ENCODE data around the gene KRT38. TPM values are rescaled to one million over a fixed set of nuclear protein-coding genes. Genes with fewer than 3 reads are reported as not detected.

KRT38 gene
- total RNA-seq, 4 donors from 2014 or later: not detected

GRCh38 chr17:41407226-41407625, 33.6 kb downstream of the KRT38 start:
- no peak for TF ChIP-seq CTCF (IDR thresholded peaks at IDR 0.05; ENCODE audit: low read depth)

- no peak for TF ChIP-seq CTCF (IDR thresholded peaks at IDR 0.05; ENCODE audit: low read depth)
Measured at GRCh38 chr17:41406205-41406604, 34.6 kb downstream of the KRT38 start.

- no peak for TF ChIP-seq CTCF (IDR thresholded peaks at IDR 0.05; ENCODE audit: low read depth)
Measured at GRCh38 chr17:41404024-41404671, 36.6 kb downstream of the KRT38 start.

DNA sequence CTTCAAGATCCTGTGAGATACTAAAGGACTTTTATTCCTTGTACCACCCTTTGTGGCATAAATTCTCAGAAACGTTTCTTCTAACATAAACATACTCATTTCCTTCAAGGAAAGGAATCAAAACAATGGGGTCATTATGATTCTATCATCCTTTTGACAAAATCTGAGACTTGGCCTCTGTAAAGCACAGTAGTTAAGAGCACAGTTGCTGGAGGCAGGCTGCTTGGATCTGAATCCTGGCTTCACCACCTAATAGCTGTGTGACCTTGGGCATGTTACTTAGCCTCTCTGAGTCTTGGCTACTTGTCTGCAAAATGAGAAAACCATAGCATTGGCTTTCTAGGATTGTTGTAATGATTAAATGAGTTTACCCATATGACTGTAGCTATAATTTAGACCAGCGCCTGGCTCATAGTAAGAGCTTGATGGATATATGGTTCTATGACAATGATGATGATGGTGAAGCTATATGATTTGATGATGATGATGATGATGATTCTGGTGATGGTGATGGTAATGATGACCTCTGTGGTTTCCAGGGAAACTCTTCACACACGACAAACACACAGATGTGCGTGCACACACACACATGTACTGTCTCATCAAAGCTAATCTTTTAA, 37.3 kb downstream of the KRT38 start:
- TF ChIP-seq CTCF (IDR thresholded peaks at IDR 0.05; ENCODE audit: low read depth): no peak

GRCh38 chr17:41402161-41402560, 38.6 kb downstream of the KRT38 start:
- no peak for TF ChIP-seq CTCF (IDR thresholded peaks at IDR 0.05; ENCODE audit: low read depth)

DNA sequence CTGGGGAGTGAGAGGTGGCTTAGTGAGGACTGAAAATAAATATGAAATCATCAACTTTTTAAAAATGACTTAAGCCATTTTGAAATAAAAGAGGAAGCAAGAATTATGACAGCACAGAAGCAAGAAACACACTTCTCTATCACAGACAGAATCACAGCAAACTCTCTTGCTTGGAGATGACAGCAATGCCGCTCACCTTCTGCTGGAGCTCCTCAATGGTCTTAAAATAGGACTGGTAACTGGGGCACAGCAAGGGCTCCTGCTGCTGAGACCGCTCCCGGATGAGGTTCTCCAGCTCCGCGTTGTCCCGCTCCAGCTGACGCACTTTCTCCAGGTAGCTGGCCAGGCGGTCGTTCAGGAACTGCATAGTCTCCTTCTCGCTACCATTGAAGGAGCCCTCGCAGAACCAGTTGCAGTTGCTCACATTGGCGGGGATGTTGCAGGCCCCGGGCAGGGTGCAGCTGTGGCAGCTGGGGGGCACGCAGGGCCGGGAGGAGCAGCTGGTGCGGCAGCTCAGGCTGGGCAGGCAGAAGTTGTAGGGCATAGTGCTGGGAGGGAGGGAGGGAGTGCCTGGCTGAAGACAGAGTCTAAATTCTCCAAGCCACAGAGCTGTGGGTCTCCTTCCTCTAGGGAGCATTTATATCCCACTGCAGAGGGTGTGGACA, 43.7 kb downstream of the KRT38 start, which contains the start of gene KRT31:
TSS of gene KRT31 (minus strand) at position 613 of the 665 bp plus-strand sequence. CDS start at position 544, 69 bp downstream.
- TF ChIP-seq CTCF (IDR thresholded peaks at IDR 0.05; ENCODE audit: low read depth): no peak

DNA sequence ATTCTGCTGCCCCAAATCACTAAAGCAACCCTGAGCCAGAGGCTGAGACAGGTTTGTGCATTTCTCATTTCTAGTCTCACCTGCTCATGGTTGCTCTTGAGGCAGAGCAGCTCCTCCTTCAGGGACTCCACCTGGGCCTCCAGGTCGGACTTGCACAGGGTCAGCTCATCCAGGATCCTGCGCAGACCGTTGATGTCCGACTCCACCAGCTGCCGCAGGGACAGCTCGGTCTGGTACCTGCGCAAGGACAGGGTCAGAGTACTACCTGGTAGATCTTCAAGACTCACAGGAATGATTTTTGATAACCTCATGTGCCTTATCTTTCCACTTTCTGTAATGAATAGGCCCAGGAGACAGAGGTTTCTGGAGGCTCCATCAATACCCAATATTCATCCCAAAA, 44.4 kb downstream of the KRT38 start:
- TF ChIP-seq CTCF (IDR thresholded peaks at IDR 0.05; ENCODE audit: low read depth): no peak

All from subcutaneous adipose tissue (tissue), 4 donors.